T-helper 17 cell (primary cell): ENCODE measurements around the gene SH3PXD2A. TPM values are rescaled to one million over a fixed set of nuclear protein-coding genes. Genes with fewer than 3 reads are reported as not detected.
A peak's percentile ranks its signal among the peaks of the same experiment; 100 is the strongest.

ENCODE experiments used
- ATAC-seq: fragments of 150-1000 bp; cut with Tn5 transposase; 2 replicates; pipeline ENCODE4 v1.10.0; 2021; ENCODE audit warnings: mild to moderate bottlenecking, moderate library complexity
- DNase-seq, 3 donors: peaks; one replicate each; pipeline versions ENCODE4 v3.0.0 to v3.0.0-alpha.2; 2020 to 2021
- H3K9me3 ChIP-seq: one replicate; pipeline ENCODE4 v1.7.0; 2013; ENCODE audit warnings: low read length, mild to moderate bottlenecking; ENCODE audit not compliant: control insufficient read depth, poor library complexity, severe bottlenecking
- H3K27ac Mint-ChIP-seq: one replicate; pipeline ENCODE4 v1.8.0; 2022; ENCODE audit warnings: mild to moderate bottlenecking, moderate library complexity, mixed read lengths
- H3K27me3 Mint-ChIP-seq: one replicate; pipeline ENCODE4 v1.8.0; 2022; ENCODE audit warnings: mixed read lengths
- H3K36me3 Mint-ChIP-seq: one replicate; pipeline ENCODE4 v1.8.0; 2022; ENCODE audit warnings: low read depth, mixed read lengths
- H3K4me1 Mint-ChIP-seq: one replicate; pipeline ENCODE4 v1.8.0; 2022; ENCODE audit warnings: mild to moderate bottlenecking, mixed read lengths
- H3K4me3 Mint-ChIP-seq: one replicate; pipeline ENCODE4 v1.8.0; 2022; ENCODE audit warnings: mild to moderate bottlenecking, moderate library complexity, mixed read lengths
- total RNA-seq, 4 donors: library from RNA in 2 of 4; stranded (reverse) in 2 of 4; gene quantifications; one replicate each; pipeline ENCODE4 v1.2.3 and lab custom pipeline; 2022 to 2026

The SH3PXD2A gene
- total RNA-seq, 2 donors from 2014 or later, result 7.2 to 10.9 TPM

- H3K36me3 Mint-ChIP-seq, result peaks cover 2% of the 10 kb centered on the region
- DNase-seq (no peak), ATAC-seq (peak; percentile 4)
- H3K27ac Mint-ChIP-seq, result peak overlapping the region; percentile 92
- H3K9me3 ChIP-seq, result no peaks in the 10 kb centered on the region
- no peaks in the 10 kb centered on the region for H3K27me3 Mint-ChIP-seq
- H3K4me1 Mint-ChIP-seq, result peaks cover 14% of the 10 kb centered on the region
- H3K4me3 Mint-ChIP-seq, result peak overlapping the region; percentile 91
Measured at GRCh38 chr10:103660364-103661197, 194.8 kb downstream of the SH3PXD2A start.

- ATAC-seq, result peak; percentile 77
- Mint-ChIP-seq H3K36me3 (no peaks in the 10 kb centered on the region), H3K27me3 (no peaks in the 10 kb centered on the region), H3K27ac (peak overlapping the region; percentile 92), H3K4me3 (peak overlapping the region; percentile 91), H3K4me1 (peaks cover 14% of the 10 kb centered on the region)
- DNase-seq, result peak in 2 of 3 donors; percentile 15 to 33
- H3K9me3 ChIP-seq, result no peaks in the 10 kb centered on the region
Measured at GRCh38 chr10:103659674-103660363, 195.6 kb downstream of the SH3PXD2A start.

GRCh38 chr10:103658049-103658577 lies 197.3 kb downstream of the SH3PXD2A start:
- Mint-ChIP-seq H3K4me3 (no peak overlapping the region), H3K4me1 (peaks cover 13% of the 10 kb centered on the region), H3K36me3 (no peaks in the 10 kb centered on the region), H3K27ac (no peak overlapping the region), H3K27me3 (no peaks in the 10 kb centered on the region)
- ATAC-seq (no peak), DNase-seq (no peak)
- H3K9me3 ChIP-seq, result no peaks in the 10 kb centered on the region

GRCh38 chr10:103657061-103657591 lies 198.2 kb downstream of the SH3PXD2A start:
- Mint-ChIP-seq H3K4me1 (peaks cover 11% of the 10 kb centered on the region), H3K27ac (no peak overlapping the region), H3K4me3 (no peak overlapping the region), H3K27me3 (no peaks in the 10 kb centered on the region), H3K36me3 (no peaks in the 10 kb centered on the region)
- DNase-seq, result no peak
- ATAC-seq, result no peak
- no peaks in the 10 kb centered on the region for H3K9me3 ChIP-seq

- no peak for DNase-seq
- no peaks in the 10 kb centered on the region for H3K9me3 ChIP-seq
- H3K4me3 Mint-ChIP-seq, result no peak overlapping the region
- no peak overlapping the region for H3K27ac Mint-ChIP-seq
- ATAC-seq, result no peak
- peaks cover 9% of the 10 kb centered on the region for H3K4me1 Mint-ChIP-seq
- no peaks in the 10 kb centered on the region for H3K36me3 Mint-ChIP-seq
- H3K27me3 Mint-ChIP-seq, result no peaks in the 10 kb centered on the region
Measured at GRCh38 chr10:103654925-103655324, 200.5 kb downstream of the SH3PXD2A start.

- no peak for ATAC-seq
- Mint-ChIP-seq H3K4me3 (no peak overlapping the region), H3K36me3 (no peaks in the 10 kb centered on the region), H3K4me1 (peaks cover 7% of the 10 kb centered on the region), H3K27me3 (no peaks in the 10 kb centered on the region), H3K27ac (no peak overlapping the region)
- no peaks in the 10 kb centered on the region for H3K9me3 ChIP-seq
- DNase-seq, result no peak
Measured at GRCh38 chr10:103653581-103654037, 201.8 kb downstream of the SH3PXD2A start.

GRCh38 chr10:103652599-103653281 lies 202.6 kb downstream of the SH3PXD2A start:
- Mint-ChIP-seq H3K4me1 (peaks cover 4% of the 10 kb centered on the region), H3K27me3 (no peaks in the 10 kb centered on the region), H3K4me3 (no peak overlapping the region), H3K27ac (no peak overlapping the region), H3K36me3 (no peaks in the 10 kb centered on the region)
- ATAC-seq (no peak), DNase-seq (no peak)
- no peaks in the 10 kb centered on the region for H3K9me3 ChIP-seq

- Mint-ChIP-seq H3K27ac (no peak overlapping the region), H3K36me3 (no peaks in the 10 kb centered on the region), H3K4me3 (no peak overlapping the region), H3K4me1 (peaks cover 4% of the 10 kb centered on the region), H3K27me3 (no peaks in the 10 kb centered on the region)
- ATAC-seq, result no peak
- no peaks in the 10 kb centered on the region for H3K9me3 ChIP-seq
- DNase-seq, result no peak
Measured at GRCh38 chr10:103651783-103652476, 203.4 kb downstream of the SH3PXD2A start.

- no peak for ATAC-seq
- Mint-ChIP-seq H3K27me3 (no peaks in the 10 kb centered on the region), H3K4me3 (no peak overlapping the region), H3K27ac (no peak overlapping the region), H3K4me1 (peaks cover 6% of the 10 kb centered on the region), H3K36me3 (no peaks in the 10 kb centered on the region)
- no peaks in the 10 kb centered on the region for H3K9me3 ChIP-seq
- no peak for DNase-seq
Measured at GRCh38 chr10:103651333-103651732, 204.0 kb downstream of the SH3PXD2A start.

- Mint-ChIP-seq H3K27ac (no peak overlapping the region), H3K27me3 (no peaks in the 10 kb centered on the region), H3K4me1 (peaks cover 9% of the 10 kb centered on the region), H3K36me3 (no peaks in the 10 kb centered on the region), H3K4me3 (no peak overlapping the region)
- DNase-seq (no peak), ATAC-seq (no peak)
- no peaks in the 10 kb centered on the region for H3K9me3 ChIP-seq
Measured at GRCh38 chr10:103649654-103650423, 205.5 kb downstream of the SH3PXD2A start.

GRCh38 chr10:103648636-103649532 lies 206.5 kb downstream of the SH3PXD2A start:
- H3K36me3 Mint-ChIP-seq, result no peaks in the 10 kb centered on the region
- ATAC-seq (no peak), DNase-seq (no peak)
- H3K27ac Mint-ChIP-seq, result no peak overlapping the region
- no peaks in the 10 kb centered on the region for H3K27me3 Mint-ChIP-seq
- no peaks in the 10 kb centered on the region for H3K9me3 ChIP-seq
- no peak overlapping the region for H3K4me3 Mint-ChIP-seq
- H3K4me1 Mint-ChIP-seq, result peaks cover 9% of the 10 kb centered on the region
